ENCODE data around the gene SAXO1.

The SAXO1 gene

GRCh38 chr9:19033015-19033414 lies at the start of gene SAXO1:
Gene SAXO1 (minus strand): TSS chr9:19033209. CDS start chr9:19032908, 301 bp downstream.
- Histone ChIP-seq H3K9ac (ENCODE audit: low read length) (no peak within 1 kb of the TSS), H3K4me1 (ENCODE audit: insufficient read depth, low read length) (no peaks in the 10 kb centered on the region), H3K27me3 (ENCODE audit: control insufficient read depth in 1 of 2, insufficient read depth in 2 of 2, low read length in 2 of 2) (no peaks in the 10 kb centered on the region), H3K4me3 (ENCODE audit: low read depth in 1 of 2, low read length in 2 of 2) (no peak within 1 kb of the TSS), H3K27ac (ENCODE audit: low read depth, low read length) (no peak within 1 kb of the TSS), H3K9me3 (ENCODE audit: low read length) (no peaks in the 10 kb centered on the region), H3K36me3 (ENCODE audit: insufficient read depth, low read length) (no peaks in the 10 kb centered on the region)

- Histone ChIP-seq H3K4me3 (ENCODE audit: low read depth in 1 of 2, low read length in 2 of 2) (no peak overlapping the region), H3K4me1 (ENCODE audit: insufficient read depth, low read length) (no peaks in the 10 kb centered on the region), H3K27me3 (ENCODE audit: control insufficient read depth in 1 of 2, insufficient read depth in 2 of 2, low read length in 2 of 2) (no peaks in the 10 kb centered on the region), H3K36me3 (ENCODE audit: insufficient read depth, low read length) (peaks cover 23% of the 10 kb centered on the region), H3K9me3 (ENCODE audit: low read length) (no peaks in the 10 kb centered on the region), H3K27ac (ENCODE audit: low read depth, low read length) (no peak overlapping the region), H3K9ac (ENCODE audit: low read length) (no peak overlapping the region)
Observed at GRCh38 chr9:19074836-19075235, 41.8 kb upstream of the SAXO1 start.

GRCh38 chr9:19074229-19074628 lies 41.2 kb upstream of the SAXO1 start:
- H3K9ac ChIP-seq (ENCODE audit: low read length): no peak overlapping the region
- H3K36me3 ChIP-seq (ENCODE audit: insufficient read depth, low read length): peaks cover 24% of the 10 kb centered on the region
- no peak overlapping the region for H3K4me3 ChIP-seq (ENCODE audit: low read depth in 1 of 2, low read length in 2 of 2)

GRCh38 chr9:19057033-19057432 lies 24.0 kb upstream of the SAXO1 start:
- no peak overlapping the region for H3K4me3 ChIP-seq (ENCODE audit: low read depth in 1 of 2, low read length in 2 of 2)
- no peak overlapping the region for H3K27ac ChIP-seq (ENCODE audit: low read depth, low read length)
- no peak overlapping the region for H3K9ac ChIP-seq (ENCODE audit: low read length)
- no peaks in the 10 kb centered on the region for H3K9me3 ChIP-seq (ENCODE audit: low read length)
- no peaks in the 10 kb centered on the region for H3K4me1 ChIP-seq (ENCODE audit: insufficient read depth, low read length)
- H3K36me3 ChIP-seq (ENCODE audit: insufficient read depth, low read length): peaks cover 26% of the 10 kb centered on the region
- H3K27me3 ChIP-seq (ENCODE audit: control insufficient read depth in 1 of 2, insufficient read depth in 2 of 2, low read length in 2 of 2): no peaks in the 10 kb centered on the region

More at GRCh38 chr9:19074229-19074628, 41.2 kb upstream of the SAXO1 start:
- Histone ChIP-seq H3K27ac (ENCODE audit: low read depth, low read length) (no peak overlapping the region), H3K4me1 (ENCODE audit: insufficient read depth, low read length) (no peaks in the 10 kb centered on the region), H3K27me3 (ENCODE audit: control insufficient read depth in 1 of 2, insufficient read depth in 2 of 2, low read length in 2 of 2) (no peaks in the 10 kb centered on the region), H3K9me3 (ENCODE audit: low read length) (no peaks in the 10 kb centered on the region)

GRCh38 chr9:19050637-19051591 lies 17.9 kb upstream of the SAXO1 start:
- H3K27ac ChIP-seq (ENCODE audit: low read depth, low read length): peak overlapping the region; percentile 65
- peaks cover 15% of the 10 kb centered on the region for H3K4me1 ChIP-seq (ENCODE audit: insufficient read depth, low read length)
- H3K9ac ChIP-seq (ENCODE audit: low read length): peak overlapping the region; percentile 88
- H3K36me3 ChIP-seq (ENCODE audit: insufficient read depth, low read length): peaks cover 5% of the 10 kb centered on the region
- no peaks in the 10 kb centered on the region for H3K27me3 ChIP-seq (ENCODE audit: control insufficient read depth in 1 of 2, insufficient read depth in 2 of 2, low read length in 2 of 2)
- peak overlapping the region; percentile 88 to 98 for H3K4me3 ChIP-seq (ENCODE audit: low read depth in 1 of 2, low read length in 2 of 2)
- no peaks in the 10 kb centered on the region for H3K9me3 ChIP-seq (ENCODE audit: low read length)

- Histone ChIP-seq H3K36me3 (ENCODE audit: insufficient read depth, low read length) (peaks cover 5% of the 10 kb centered on the region), H3K4me3 (ENCODE audit: low read depth in 1 of 2, low read length in 2 of 2) (peak overlapping the region; percentile 88 to 98), H3K27me3 (ENCODE audit: control insufficient read depth in 1 of 2, insufficient read depth in 2 of 2, low read length in 2 of 2) (no peaks in the 10 kb centered on the region), H3K9me3 (ENCODE audit: low read length) (no peaks in the 10 kb centered on the region), H3K9ac (ENCODE audit: low read length) (peak overlapping the region; percentile 88), H3K4me1 (ENCODE audit: insufficient read depth, low read length) (peaks cover 15% of the 10 kb centered on the region), H3K27ac (ENCODE audit: low read depth, low read length) (peak overlapping the region; percentile 65)
Observed at GRCh38 chr9:19049917-19050636, 17.1 kb upstream of the SAXO1 start.

- Histone ChIP-seq H3K36me3 (ENCODE audit: insufficient read depth, low read length) (peaks cover 5% of the 10 kb centered on the region), H3K27ac (ENCODE audit: low read depth, low read length) (peak within 1 kb of the TSS; percentile 65), H3K9me3 (ENCODE audit: low read length) (no peaks in the 10 kb centered on the region), H3K4me1 (ENCODE audit: insufficient read depth, low read length) (peaks cover 15% of the 10 kb centered on the region), H3K27me3 (ENCODE audit: control insufficient read depth in 1 of 2, insufficient read depth in 2 of 2, low read length in 2 of 2) (no peaks in the 10 kb centered on the region), H3K9ac (ENCODE audit: low read length) (peak within 1 kb of the TSS; percentile 88), H3K4me3 (ENCODE audit: low read depth in 1 of 2, low read length in 2 of 2) (peak within 1 kb of the TSS; percentile 88 to 98)
Observed at GRCh38 chr9:19048966-19049916, 16.2 kb upstream of the SAXO1 start, which contains the start of gene RRAGA. Gene RRAGA (plus strand): TSS chr9:19049427. CDS start chr9:19049660, 233 bp downstream.

GRCh38 chr9:19036611-19037010 lies 3.6 kb upstream of the SAXO1 start:
- H3K4me1 ChIP-seq (ENCODE audit: insufficient read depth, low read length): no peaks in the 10 kb centered on the region
- no peaks in the 10 kb centered on the region for H3K27me3 ChIP-seq (ENCODE audit: control insufficient read depth in 1 of 2, insufficient read depth in 2 of 2, low read length in 2 of 2)

GRCh38 chr9:19032406-19032805 lies 603 bp downstream of the SAXO1 start:
- Histone ChIP-seq H3K4me3 (ENCODE audit: low read depth in 1 of 2, low read length in 2 of 2) (no peak overlapping the region), H3K4me1 (ENCODE audit: insufficient read depth, low read length) (no peaks in the 10 kb centered on the region), H3K27me3 (ENCODE audit: control insufficient read depth in 1 of 2, insufficient read depth in 2 of 2, low read length in 2 of 2) (no peaks in the 10 kb centered on the region), H3K9me3 (ENCODE audit: low read length) (no peaks in the 10 kb centered on the region), H3K36me3 (ENCODE audit: insufficient read depth, low read length) (no peaks in the 10 kb centered on the region), H3K27ac (ENCODE audit: low read depth, low read length) (no peak overlapping the region), H3K9ac (ENCODE audit: low read length) (no peak overlapping the region)

More at GRCh38 chr9:19036611-19037010, 3.6 kb upstream of the SAXO1 start:
- Histone ChIP-seq H3K9ac (ENCODE audit: low read length) (no peak overlapping the region), H3K9me3 (ENCODE audit: low read length) (no peaks in the 10 kb centered on the region), H3K4me3 (ENCODE audit: low read depth in 1 of 2, low read length in 2 of 2) (no peak overlapping the region), H3K27ac (ENCODE audit: low read depth, low read length) (no peak overlapping the region), H3K36me3 (ENCODE audit: insufficient read depth, low read length) (no peaks in the 10 kb centered on the region)

GRCh38 chr9:19030899-19031298 lies 2.1 kb downstream of the SAXO1 start:
- no peaks in the 10 kb centered on the region for H3K27me3 ChIP-seq (ENCODE audit: control insufficient read depth in 1 of 2, insufficient read depth in 2 of 2, low read length in 2 of 2)
- H3K36me3 ChIP-seq (ENCODE audit: insufficient read depth, low read length): no peaks in the 10 kb centered on the region
- H3K27ac ChIP-seq (ENCODE audit: low read depth, low read length): no peak overlapping the region
- no peaks in the 10 kb centered on the region for H3K4me1 ChIP-seq (ENCODE audit: insufficient read depth, low read length)
- H3K4me3 ChIP-seq (ENCODE audit: low read depth in 1 of 2, low read length in 2 of 2): no peak overlapping the region
- H3K9ac ChIP-seq (ENCODE audit: low read length): no peak overlapping the region
- H3K9me3 ChIP-seq (ENCODE audit: low read length): no peaks in the 10 kb centered on the region

All from muscle layer of colon (tissue), 2 donors.